ENCODE measurements around the gene GMPS. TPM values are rescaled to one million over a fixed set of nuclear protein-coding genes. Genes with fewer than 3 reads are reported as not detected.

The GMPS gene
- total and polyA plus RNA-seq, 2 of the 4 experiments (the other 2 are of a cell fraction) = 33.9 to 52.5 TPM

GRCh38 chr3:155846119-155846518 is 24.3 kb upstream of the GMPS start:
- ATAC-seq (ENCODE audit: low read depth) (no peak), DNase-seq (no peak)
- intact Hi-C loops (cut with micrococcal nuclease) (no loop called here), in situ Hi-C loops (cut with MboI; ENCODE audit: low sequenced_read_pairs) (no loop called here), dilution Hi-C loops (cut with HindIII; ENCODE audit: low sequenced_read_pairs, unreplicated experiment) (no loop called here)
- no peak overlapping the region for H4K91ac ChIP-seq (ENCODE audit: insufficient read depth, low read depth, low read length)
- no peak overlapping the region for H3K14ac ChIP-seq (replicated peaks; ENCODE audit: low read depth, low read length)
- H2AFZ ChIP-seq (replicated peaks; ENCODE audit: low read length, poor library complexity) = no peak overlapping the region
- H3K9me3 ChIP-seq (ENCODE audit: control insufficient read depth, insufficient read depth, low read length) = no peaks in the 10 kb centered on the region
- no peak overlapping the region for H3K4me3 ChIP-seq (ENCODE audit: insufficient read depth, low read depth, low read length)
- no peak overlapping the region for H3K23ac ChIP-seq (ENCODE audit: low read depth, low read length)
- TF ChIP-seq FOS (IDR thresholded peaks at IDR 0.05; ENCODE audit: low read depth, low read length) (no peak), NFE2L2 (IDR thresholded peaks at IDR 0.05; ENCODE audit: low read depth, low read length) (no peak), CTCF (conservative IDR thresholded peaks at IDR 0.05; ENCODE audit: low read depth, low read length) (no peak), MAZ (IDR thresholded peaks at IDR 0.05; ENCODE audit: borderline replicate concordance, low read depth, low read length) (no peak)
- no peak overlapping the region for H3K4me2 ChIP-seq (ENCODE audit: low read depth, low read length)
- H3K27ac ChIP-seq (ENCODE audit: insufficient read depth, low read length) = no peak overlapping the region
- no peak overlapping the region for H3K4ac ChIP-seq (ENCODE audit: low read depth, low read length)
- ChIA-PET POLR2A (ENCODE audit: unreplicated experiment) (interaction anchor here (0.6 kb wide), 2 partner anchors 31 to 94 kb away, joined by 4 read pairs; no protein-coding TSS in a partner anchor), CTCF (interaction anchor here (0.7 to 0.8 kb wide), 2 partner anchors 40 to 1285 kb away, joined by 3 read pairs; partner anchors contain the start of gene C3orf33)
- H3K56ac ChIP-seq (ENCODE audit: extremely low read depth, insufficient read depth, low read length) = no peak overlapping the region
- 80% methylated on average over 1 of the region's 3 CpGs; no CpG with 5 or more reads in 1 of the 2 experiments for WGBS, 2 experiments (ENCODE audit: extremely low coverage in 2 of 2, insufficient read length in 1 of 2)
- no peak overlapping the region for H2BK15ac ChIP-seq (ENCODE audit: low read depth, low read length)
- BruUV-seq (replicated peaks) = no TSS peak
- H3K27me3 ChIP-seq (ENCODE audit: control insufficient read depth, insufficient read depth, low read length) = no peaks in the 10 kb centered on the region
- H2AK9ac ChIP-seq (replicated peaks; ENCODE audit: low read depth, low read length, poor library complexity) = no peak overlapping the region
- no peak overlapping the region for H2AK5ac ChIP-seq (ENCODE audit: low read depth, low read length)
- H4K8ac ChIP-seq (ENCODE audit: low read depth in 2 of 2, low read length in 2 of 2) = no peak overlapping the region
- H2BK120ac ChIP-seq (ENCODE audit: low read depth, low read length) = no peak overlapping the region
- peaks cover 6% of the 10 kb centered on the region; the same call in 1 of the 2 replicates for H3K36me3 ChIP-seq (ENCODE audit: control insufficient read depth, insufficient read depth, low read length)
- 0 out of 2 replicates have a peak, but pooled peaks cover 2% of the 10 kb centered on the region for H4K20me1 ChIP-seq (ENCODE audit: insufficient read depth, low read length)
- no peaks in the 10 kb centered on the region for H3K4me1 ChIP-seq (ENCODE audit: control insufficient read depth, insufficient read depth, low read length)
- no peaks in the 10 kb centered on the region for H3K9me1 ChIP-seq (ENCODE audit: insufficient read depth, low read length)
- no peak overlapping the region for H4K5ac ChIP-seq (ENCODE audit: low read depth, low read length)
- peaks cover 6 to 23% of the 10 kb centered on the region in 2 experiments for H3K79me1 ChIP-seq (ENCODE audit: low read depth in 1 of 2, low read length in 2 of 2)
- no peak overlapping the region for H2BK5ac ChIP-seq (ENCODE audit: low read depth, low read length, poor library complexity, severe bottlenecking)
- no peak overlapping the region for H3K18ac ChIP-seq (ENCODE audit: low read depth, low read length)
- H3K9ac ChIP-seq (ENCODE audit: low read depth, low read length) = no peak overlapping the region
- no peak overlapping the region for H2BK20ac ChIP-seq (ENCODE audit: low read depth, low read length)
